ENCODE data around the gene ASCL1. TPM values are rescaled to one million over a fixed set of nuclear protein-coding genes. Genes with fewer than 3 reads are reported as not detected.

The ASCL1 gene
- not detected in 2 replicates for total RNA-seq (ENCODE audit: low replicate concordance)

GRCh38 chr12:102957339-102958050, at the start of gene ASCL1:
Gene ASCL1 (plus strand): TSS chr12:102957674. CDS start chr12:102958245, 571 bp downstream.

GRCh38 chr12:102917026-102917787, 40.3 kb upstream of the ASCL1 start, which contains the start of gene PAH:
Gene PAH (minus strand): TSS chr12:102917244. CDS start chr12:102917130, 114 bp downstream.

Other genes starting within 250 kb of the ASCL1 start
- gene PAH, start 40.4 kb upstream of the ASCL1 start, total RNA-seq (ENCODE audit: low replicate concordance) = not detected in 2 replicates